ENCODE data around the gene BEND5. TPM values are rescaled to one million over a fixed set of nuclear protein-coding genes. Genes with fewer than 3 reads are reported as not detected.

BEND5 gene
- 6.3 TPM for total RNA-seq (ENCODE audit: insufficient read depth, low replicate concordance)

DNA sequence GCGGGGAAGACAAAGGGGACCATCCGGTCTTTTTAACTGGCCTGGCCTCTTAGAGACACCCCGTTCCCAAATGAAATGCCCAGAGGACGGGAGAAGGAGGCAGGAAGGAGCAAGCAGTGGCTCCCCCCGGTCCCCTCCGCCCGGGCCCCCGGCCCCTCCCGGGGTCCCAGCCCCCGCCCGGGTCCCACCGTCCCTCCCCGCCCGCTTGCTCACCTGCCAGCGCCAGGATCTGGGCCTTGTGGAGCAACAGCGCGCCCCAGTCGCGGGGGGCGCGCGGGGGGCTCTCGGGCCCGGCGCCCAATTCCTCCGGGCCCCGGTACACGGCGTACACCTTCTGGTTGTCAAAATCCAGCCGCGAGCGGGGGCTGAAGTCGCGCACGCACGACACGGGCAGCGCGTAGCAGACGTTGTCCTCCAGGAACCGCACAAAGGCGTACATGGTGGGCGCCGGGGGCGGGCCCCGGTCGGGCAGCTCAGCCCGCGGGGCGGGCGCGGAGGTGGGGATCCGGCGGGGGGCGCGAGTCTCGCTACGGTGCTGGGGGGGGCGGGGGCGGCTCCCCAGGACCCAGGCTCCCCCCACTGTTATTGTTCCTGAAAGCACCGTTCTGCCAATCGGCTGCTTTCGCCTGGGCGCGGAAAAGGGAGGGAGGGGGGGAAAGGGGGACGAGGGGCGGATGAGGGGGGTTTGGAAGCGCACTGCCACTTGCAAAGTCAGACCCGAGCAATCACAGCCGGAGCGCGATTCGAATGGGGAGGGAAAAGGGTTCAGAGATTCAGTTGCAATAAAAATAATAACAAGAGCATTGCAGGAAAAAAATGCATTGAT lies at the start of gene BEND5:
BEND5 (minus strand) TSS at position 499 of the 826 bp plus-strand sequence; CDS start at position 439, 60 bp downstream.
- peak; percentile 88 for DNase-seq (ENCODE audit: low spot score)

DNA sequence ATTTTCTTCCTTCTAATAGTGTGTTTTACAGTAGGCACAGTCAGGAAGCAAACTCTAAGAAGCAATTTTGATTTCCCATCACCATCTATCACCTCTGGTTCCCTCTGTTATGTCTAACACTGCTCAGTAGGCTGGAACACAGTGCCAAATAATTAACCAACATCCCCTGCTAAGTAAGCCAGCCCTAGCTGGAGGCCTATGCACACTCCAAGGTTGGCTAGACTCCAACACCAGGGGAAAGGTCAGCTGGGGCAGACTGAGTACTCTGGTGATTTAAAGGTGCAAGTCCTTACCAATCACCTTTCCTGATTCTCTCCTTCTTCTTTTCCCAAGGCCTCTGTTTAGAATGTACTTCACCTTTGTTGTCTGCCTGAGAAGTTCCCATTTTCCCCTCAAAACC lies 46.5 kb upstream of the BEND5 start:
- no peak for DNase-seq (ENCODE audit: low spot score)

DNA sequence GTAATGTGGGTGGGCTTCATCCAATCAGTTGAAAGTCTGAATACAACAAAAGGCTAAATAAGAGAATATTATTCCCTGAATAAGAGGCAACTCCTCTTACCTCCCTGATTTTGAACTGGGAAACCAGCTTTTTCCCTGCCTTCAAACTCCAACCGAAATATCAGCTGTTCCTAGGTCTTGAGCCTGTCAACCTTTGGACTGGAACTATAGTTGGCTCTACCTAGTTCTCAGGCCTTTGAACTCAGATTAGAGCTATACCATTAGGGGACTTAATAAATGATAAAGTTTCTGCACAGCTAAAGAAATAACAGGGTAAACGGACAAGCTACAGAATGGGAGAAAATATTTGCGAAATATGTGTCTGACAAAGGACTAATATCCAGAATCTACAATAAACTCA lies 43.8 kb upstream of the BEND5 start:
- DNase-seq (ENCODE audit: low spot score), result no peak

GRCh38 chr1:48817505-48818114 lies 40.9 kb upstream of the BEND5 start:
- DNase-seq (ENCODE audit: low spot score), result peak; percentile 71

- DNase-seq (ENCODE audit: low spot score), result no peak
Observed at GRCh38 chr1:48810740-48811139, 34.0 kb upstream of the BEND5 start.

GRCh38 chr1:48808496-48808895 lies 31.8 kb upstream of the BEND5 start:
- DNase-seq (ENCODE audit: low spot score), result no peak

DNA sequence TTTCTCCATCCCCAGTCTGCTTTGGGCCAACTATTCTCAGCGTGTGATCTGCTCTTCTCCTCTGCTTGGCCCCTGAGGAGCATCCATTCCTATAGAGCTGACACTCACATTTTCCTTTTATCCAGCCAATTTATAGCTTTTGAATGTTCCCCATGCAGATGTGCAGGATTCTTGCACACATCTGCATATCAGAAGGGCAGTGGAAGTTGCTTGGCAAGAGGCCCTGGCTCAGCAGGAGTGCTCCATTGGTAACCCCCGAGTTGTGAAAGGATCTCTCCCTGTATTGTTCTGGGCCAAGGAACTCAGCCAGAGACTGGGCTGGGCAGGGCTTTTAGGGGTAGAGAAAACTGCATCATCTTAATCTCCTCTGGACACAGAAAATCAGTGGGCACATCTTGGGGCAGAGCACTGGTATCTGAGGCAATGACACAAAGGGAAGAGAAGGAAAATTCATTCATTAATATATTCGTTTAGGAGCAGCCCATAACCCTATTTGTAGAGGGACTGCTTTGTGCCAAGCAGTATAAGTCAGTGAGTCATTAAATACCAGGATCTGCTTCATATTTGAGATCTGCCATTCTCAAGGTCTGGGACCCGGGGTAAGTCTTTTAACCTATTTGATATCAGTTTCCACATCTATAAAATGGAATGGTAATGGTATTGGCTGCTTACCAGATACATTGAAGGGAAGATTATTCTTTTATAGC lies 31.0 kb upstream of the BEND5 start:
- peak; percentile 71 for DNase-seq (ENCODE audit: low spot score)

- no peak for DNase-seq (ENCODE audit: low spot score)
Observed at GRCh38 chr1:48803474-48803873, 26.8 kb upstream of the BEND5 start.

GRCh38 chr1:48794816-48795215 lies 18.1 kb upstream of the BEND5 start:
- DNase-seq (ENCODE audit: low spot score), result no peak

DNA sequence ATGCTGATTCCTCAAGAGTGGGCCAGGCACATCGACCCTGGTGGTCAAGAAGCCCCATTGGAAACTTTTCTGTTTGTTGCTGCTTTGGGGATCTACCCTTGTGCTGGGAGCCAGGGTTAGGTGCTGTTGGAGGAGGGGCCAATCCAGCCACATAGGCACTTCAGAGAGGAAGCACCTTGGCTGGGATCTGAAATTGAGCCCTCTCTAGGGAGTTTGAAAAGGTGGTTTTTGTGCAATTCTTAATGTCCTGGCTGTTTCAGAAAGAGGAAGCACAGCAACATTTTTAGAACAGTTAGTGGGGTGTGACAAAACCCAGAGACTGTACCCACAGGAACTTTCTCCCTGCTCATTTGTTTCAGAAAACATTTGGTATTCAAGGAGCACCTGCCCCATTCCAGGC lies 17.2 kb upstream of the BEND5 start:
- DNase-seq (ENCODE audit: low spot score), result no peak

DNA sequence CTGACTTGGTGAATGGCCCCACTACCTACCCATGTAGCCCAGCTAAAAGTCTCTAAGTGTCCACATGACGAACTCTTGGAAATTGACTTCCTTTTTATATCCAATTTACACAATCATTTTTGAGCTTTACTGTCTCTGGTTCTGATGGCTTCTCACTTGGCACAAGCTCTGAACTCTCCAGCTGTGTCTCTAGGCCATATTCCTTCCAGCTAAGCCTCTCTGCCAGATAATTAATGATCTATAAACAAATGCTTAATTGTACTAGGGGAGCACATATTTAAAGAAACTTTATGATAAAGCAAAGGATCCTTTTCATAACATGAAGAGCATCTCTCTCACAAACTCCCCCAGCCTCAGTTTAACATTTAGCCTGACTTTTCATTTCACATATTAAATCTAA lies 16.3 kb upstream of the BEND5 start:
- DNase-seq (ENCODE audit: low spot score), result no peak

DNA sequence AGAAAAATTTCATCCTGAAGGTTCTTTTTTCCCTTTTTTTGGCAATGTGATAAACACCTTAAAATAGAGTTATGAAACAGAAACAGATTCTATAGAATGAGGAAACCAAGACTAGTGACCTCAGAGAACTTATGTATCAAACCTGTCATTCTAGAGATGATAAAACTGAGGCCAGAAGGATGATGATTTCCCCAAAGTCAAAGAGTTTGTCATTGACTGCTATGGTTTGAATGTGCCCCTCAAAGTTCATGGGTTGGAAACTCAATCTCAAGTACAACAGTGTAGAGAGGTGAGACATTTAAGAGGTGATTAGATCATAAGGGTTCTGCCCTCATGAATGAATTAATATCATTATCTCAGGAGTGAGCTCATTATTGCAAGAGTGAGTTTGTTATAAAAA lies 13.7 kb upstream of the BEND5 start:
- no peak for DNase-seq (ENCODE audit: low spot score)

GRCh38 chr1:48789903-48790302 lies 13.2 kb upstream of the BEND5 start:
- peak; percentile 27 for DNase-seq (ENCODE audit: low spot score)

DNA sequence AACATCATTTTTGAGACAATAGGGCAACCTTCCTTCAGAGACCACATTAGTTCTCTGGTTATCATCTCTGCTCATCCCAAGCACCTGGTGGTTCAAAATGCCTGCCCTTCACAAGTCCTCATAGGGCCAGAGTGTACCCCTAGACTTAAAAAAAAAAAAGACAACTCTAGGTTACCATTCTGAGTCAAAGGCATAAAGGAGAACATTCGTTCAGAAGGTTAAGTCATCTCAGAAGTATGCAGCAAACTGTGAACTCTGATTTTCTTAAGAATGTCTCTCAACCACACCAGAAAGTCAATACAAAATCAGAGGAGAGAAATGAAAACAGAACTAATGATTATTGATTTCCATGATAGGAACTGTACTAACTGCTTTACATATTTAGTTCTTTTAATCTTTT lies 9.2 kb upstream of the BEND5 start:
- no peak for DNase-seq (ENCODE audit: low spot score)

GRCh38 chr1:48784301-48784700 lies 7.6 kb upstream of the BEND5 start:
- no peak for DNase-seq (ENCODE audit: low spot score)

- peak; percentile 77 for DNase-seq (ENCODE audit: low spot score)
Observed at GRCh38 chr1:48777219-48777895, 666 bp upstream of the BEND5 start.

DNA sequence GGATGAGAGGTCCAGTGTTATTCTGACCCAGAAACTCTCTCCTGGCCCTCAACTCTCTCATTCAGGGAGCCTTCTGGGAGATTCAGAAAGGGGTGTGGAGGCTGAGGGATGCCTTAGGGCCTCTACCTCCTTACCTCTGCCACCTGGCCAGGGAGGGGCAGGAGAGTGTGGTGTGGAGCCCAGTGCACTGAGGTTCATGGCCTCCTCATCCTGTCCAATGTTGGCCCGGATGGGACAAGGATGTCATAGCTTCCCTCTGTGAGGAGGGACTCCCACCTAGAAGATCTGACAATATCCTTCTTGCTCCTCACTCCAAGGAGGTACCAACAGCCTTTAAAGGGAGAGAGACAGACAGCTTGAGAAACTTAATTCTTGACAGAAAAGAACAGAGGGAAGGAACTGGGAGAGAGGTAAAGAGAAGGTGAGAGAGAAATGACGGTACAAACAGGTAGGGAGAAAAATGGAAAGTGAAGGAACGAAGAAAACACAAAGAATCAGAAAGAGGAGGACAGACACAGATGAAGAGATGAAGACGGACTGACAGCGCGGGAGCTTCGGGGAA lies 779 bp downstream of the BEND5 start:
- DNase-seq (ENCODE audit: low spot score), result no peak

DNA sequence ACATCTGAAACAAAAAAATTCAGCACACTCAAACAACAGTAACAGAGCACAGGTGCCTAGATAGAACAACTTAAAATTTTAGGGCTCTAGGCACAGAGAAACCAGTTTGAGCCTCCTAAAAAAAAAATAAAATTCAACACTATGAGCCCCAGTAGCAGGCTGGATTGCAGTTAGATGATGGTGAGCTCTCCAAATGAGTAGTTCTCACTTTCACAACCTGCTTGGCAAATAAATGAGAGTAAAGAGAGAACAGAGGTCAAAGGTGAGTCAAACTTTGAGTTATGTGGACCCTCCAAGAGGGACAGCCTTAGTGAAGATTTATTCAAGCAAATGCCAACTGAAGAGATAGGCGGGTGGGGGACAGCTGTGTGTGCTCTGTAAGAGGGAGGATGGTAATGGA lies 3.6 kb downstream of the BEND5 start:
- DNase-seq (ENCODE audit: low spot score), result no peak

GRCh38 chr1:48772211-48772610 lies 4.5 kb downstream of the BEND5 start:
- no peak for DNase-seq (ENCODE audit: low spot score)

DNA sequence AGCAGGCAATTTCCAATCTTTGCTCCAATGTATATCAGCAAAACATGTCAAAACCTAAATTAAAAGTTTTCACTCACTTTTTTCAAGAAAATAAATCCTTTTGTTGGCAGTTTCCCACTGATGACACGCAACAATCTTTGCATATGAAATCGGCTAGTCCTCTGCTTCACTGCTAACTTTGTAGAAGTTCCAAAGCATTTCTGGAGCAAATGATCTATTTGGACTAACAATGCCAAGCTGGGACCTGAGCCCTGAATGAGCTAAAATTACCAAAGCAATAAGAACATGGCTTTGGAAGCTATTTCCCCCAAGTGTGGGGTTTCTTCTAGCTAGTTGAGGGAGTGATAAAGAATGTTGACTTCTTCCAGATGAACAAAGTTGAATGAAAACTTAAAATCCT lies 5.1 kb downstream of the BEND5 start:
- no peak for DNase-seq (ENCODE audit: low spot score)

GRCh38 chr1:48767975-48768510 lies 8.6 kb downstream of the BEND5 start:
- DNase-seq (ENCODE audit: low spot score), result no peak
